Tibial nerve (tissue), 4 donors: ENCODE results near the gene LRRC59. TPM values are rescaled to one million over a fixed set of nuclear protein-coding genes. Genes with fewer than 3 reads are reported as not detected.

Source experiments
- DNase-seq, 2 donors: peaks; one replicate each; pipeline ENCODE4 v3.0.0-alpha.2; 2019; ENCODE audit warnings: low spot score in 2 of 2
- H3K27ac ChIP-seq, 4 donors: fragments of 200-600 bp; sonication (generic) in 3 of 4; one replicate each; pipeline ENCODE4 v1.5.1; 2017 to 2019; ENCODE audit warnings: mild to moderate bottlenecking in 1 of 4
- H3K27me3 ChIP-seq, 2 donors: fragments of 200-600 bp; sonication (generic) in 1 of 2; one replicate each; pipeline versions ENCODE4 v1.5.1 to v1.6.0; 2017 to 2019
- H3K36me3 ChIP-seq, 3 donors: fragments of 200-600 bp; sonication (generic); one replicate each; pipeline ENCODE4 v1.5.1; 2018 to 2019
- H3K4me1 ChIP-seq, 4 donors: fragments of 200-600 bp; sonication (generic) in 3 of 4; one replicate each; pipeline ENCODE4 v1.5.1; 2017 to 2019
- H3K4me3 ChIP-seq, 4 donors: fragments of 200-600 bp; sonication (generic) in 3 of 4; one replicate each; pipeline ENCODE4 v1.5.1; 2017 to 2019; ENCODE audit warnings: mild to moderate bottlenecking in 1 of 4, moderate library complexity in 1 of 4
- H3K9me3 ChIP-seq, 4 donors: fragments of 200-600 bp; sonication (generic) in 3 of 4; one replicate each; pipeline ENCODE4 v1.5.1; 2017 to 2019
- EP300 ChIP-seq, 2 donors: sonication (generic); formaldehyde crosslinking; IDR thresholded peaks; one replicate each; pipeline ENCODE4 v1.6.1; 2017; ENCODE audit warnings: antibody characterized with exemption in 2 of 2, mild to moderate bottlenecking in 1 of 2
- POLR2A ChIP-seq, 2 donors: fragments of 450-650 bp; IDR thresholded peaks; one replicate each; pipeline ENCODE4 v1.6.1; 2017; ENCODE audit warnings: antibody characterized with exemption in 2 of 2, mild to moderate bottlenecking in 2 of 2, moderate library complexity in 2 of 2
- WGBS, 2 donors: methylation state at CpG; one replicate each; pipeline ENCODE4 v1.1.5; 2018; 5-methylcytosine and 5-hydroxymethylcytosine counted together
- total RNA-seq, 4 donors: library from RNA; depleted of rRNA; stranded (reverse); fragments of >200 nt; gene quantifications; one replicate each; pipeline ENCODE4 v1.1.0, GENCODE V29; 2016
- TF ChIP-seq, protein P1 (sequence below), 5 experiments: fragments of 200-600 bp in 3 of 5; fragments of 450-650 bp in 2 of 5; sonication (generic) in 3 of 5; IDR thresholded peaks; one replicate each; pipeline ENCODE4 v1.5.1; 2016 to 2019; ENCODE audit warnings: antibody characterized with exemption in 5 of 5, mild to moderate bottlenecking in 3 of 5, moderate library complexity in 2 of 5

The LRRC59 gene
- total RNA-seq, 4 donors from 2014 or later: 26.0 to 72.6 (median 36.3) TPM

GRCh38 chr17:50355701-50356341, 41.5 kb downstream of the LRRC59 start:
- Histone ChIP-seq H3K4me1 (peaks cover 0 to 5% (median 0%) of the 10 kb centered on the region in 4 donors), H3K27ac (no peak overlapping the region), H3K36me3 (peaks cover 0 to 91% (median 13%) of the 10 kb centered on the region in 3 donors), H3K27me3 (no peaks in the 10 kb centered on the region), H3K4me3 (no peak overlapping the region), H3K9me3 (no peaks in the 10 kb centered on the region)
- TF ChIP-seq, protein P1, sequence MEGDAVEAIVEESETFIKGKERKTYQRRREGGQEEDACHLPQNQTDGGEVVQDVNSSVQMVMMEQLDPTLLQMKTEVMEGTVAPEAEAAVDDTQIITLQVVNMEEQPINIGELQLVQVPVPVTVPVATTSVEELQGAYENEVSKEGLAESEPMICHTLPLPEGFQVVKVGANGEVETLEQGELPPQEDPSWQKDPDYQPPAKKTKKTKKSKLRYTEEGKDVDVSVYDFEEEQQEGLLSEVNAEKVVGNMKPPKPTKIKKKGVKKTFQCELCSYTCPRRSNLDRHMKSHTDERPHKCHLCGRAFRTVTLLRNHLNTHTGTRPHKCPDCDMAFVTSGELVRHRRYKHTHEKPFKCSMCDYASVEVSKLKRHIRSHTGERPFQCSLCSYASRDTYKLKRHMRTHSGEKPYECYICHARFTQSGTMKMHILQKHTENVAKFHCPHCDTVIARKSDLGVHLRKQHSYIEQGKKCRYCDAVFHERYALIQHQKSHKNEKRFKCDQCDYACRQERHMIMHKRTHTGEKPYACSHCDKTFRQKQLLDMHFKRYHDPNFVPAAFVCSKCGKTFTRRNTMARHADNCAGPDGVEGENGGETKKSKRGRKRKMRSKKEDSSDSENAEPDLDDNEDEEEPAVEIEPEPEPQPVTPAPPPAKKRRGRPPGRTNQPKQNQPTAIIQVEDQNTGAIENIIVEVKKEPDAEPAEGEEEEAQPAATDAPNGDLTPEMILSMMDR (IDR thresholded peaks at IDR 0.05): no peak
- TF ChIP-seq POLR2A (IDR thresholded peaks at IDR 0.05) (no peak), EP300 (IDR thresholded peaks at IDR 0.05) (no peak)
- WGBS, 2 donors: 85% methylated on average over 14 to 19 of the region's 20 CpGs
- no peak for DNase-seq

DNA sequence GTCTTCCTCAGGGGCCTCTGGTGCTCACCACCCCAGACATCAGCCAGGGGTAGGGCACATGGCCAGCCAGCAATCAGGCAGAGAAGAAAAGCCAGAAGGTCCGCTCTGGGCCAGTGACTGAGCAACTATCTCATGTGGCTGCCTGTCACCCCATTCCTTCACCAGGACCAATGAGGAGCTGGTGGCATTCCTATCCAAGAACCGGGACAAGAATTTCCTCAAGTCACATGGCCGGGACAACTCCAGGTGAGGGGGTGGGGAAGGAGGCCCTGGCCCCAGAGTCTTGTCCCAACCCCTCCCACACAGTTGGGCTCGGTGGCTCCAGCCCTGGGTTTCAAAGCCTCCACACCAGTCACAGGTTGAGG, 42.0 kb downstream of the LRRC59 start:
- H3K27ac ChIP-seq: no peak overlapping the region
- no peaks in the 10 kb centered on the region for H3K9me3 ChIP-seq
- peaks cover 0 to 86% (median 13%) of the 10 kb centered on the region in 3 donors for H3K36me3 ChIP-seq
- peaks cover 0 to 7% (median 0%) of the 10 kb centered on the region in 4 donors for H3K4me1 ChIP-seq
- no peaks in the 10 kb centered on the region for H3K27me3 ChIP-seq
- WGBS, 2 donors: 77 to 93% methylated on average over 3 to 4 of the region's 4 CpGs
- no peak for DNase-seq
- no peak overlapping the region for H3K4me3 ChIP-seq
- TF ChIP-seq, protein P1 (IDR thresholded peaks at IDR 0.05): no peak
- TF ChIP-seq POLR2A (IDR thresholded peaks at IDR 0.05): no peak
- no peak for TF ChIP-seq EP300 (IDR thresholded peaks at IDR 0.05)

DNA sequence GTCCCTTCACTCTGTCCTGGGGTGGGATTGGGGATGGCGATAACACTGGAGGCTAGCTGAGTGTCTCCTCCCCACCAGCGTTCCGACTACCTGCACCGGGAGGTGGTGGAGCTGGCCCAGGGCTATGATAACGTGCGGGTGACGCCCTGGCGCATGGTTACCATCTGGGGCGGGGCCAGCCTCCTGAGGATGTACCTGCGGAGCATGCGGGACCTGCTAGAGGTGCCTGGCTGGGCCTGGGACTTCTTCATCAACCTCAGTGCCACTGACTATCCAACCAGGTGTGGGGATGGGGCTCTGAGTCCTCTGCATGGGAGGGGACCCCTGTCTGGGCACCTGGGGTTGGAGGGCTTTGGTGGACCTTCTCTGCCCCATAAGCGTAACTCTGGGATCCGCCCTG, 42.5 kb downstream of the LRRC59 start:
- Histone ChIP-seq H3K4me3 (no peak overlapping the region), H3K36me3 (peaks cover 0 to 82% (median 13%) of the 10 kb centered on the region in 3 donors), H3K27me3 (no peaks in the 10 kb centered on the region), H3K4me1 (peaks cover 0 to 7% (median 0%) of the 10 kb centered on the region in 4 donors), H3K27ac (no peak overlapping the region), H3K9me3 (no peaks in the 10 kb centered on the region)
- TF ChIP-seq EP300 (IDR thresholded peaks at IDR 0.05): no peak
- TF ChIP-seq, protein P1 (IDR thresholded peaks at IDR 0.05): no peak
- no peak for TF ChIP-seq POLR2A (IDR thresholded peaks at IDR 0.05)
- WGBS, 2 donors: 95% methylated on average over 13 of the region's 13 CpGs
- no peak for DNase-seq

- H3K9me3 ChIP-seq: no peaks in the 10 kb centered on the region
- no peak overlapping the region for H3K4me3 ChIP-seq
- DNase-seq: no peak
- whole genome bisulfite sequencing, 2 donors: 89 to 95% methylated on average over 15 of the region's 15 CpGs
- TF ChIP-seq, protein P1 (IDR thresholded peaks at IDR 0.05): no peak
- TF ChIP-seq POLR2A (IDR thresholded peaks at IDR 0.05) (no peak), EP300 (IDR thresholded peaks at IDR 0.05) (no peak)
- H3K27me3 ChIP-seq: no peaks in the 10 kb centered on the region
- peaks cover 0 to 76% (median 13%) of the 10 kb centered on the region in 3 donors for H3K36me3 ChIP-seq
- H3K27ac ChIP-seq: no peak overlapping the region
- peaks cover 0 to 7% (median 0%) of the 10 kb centered on the region in 4 donors for H3K4me1 ChIP-seq
Observed at GRCh38 chr17:50354198-50354597, 43.1 kb downstream of the LRRC59 start.

- H3K9me3 ChIP-seq: no peaks in the 10 kb centered on the region
- no peak overlapping the region for H3K27ac ChIP-seq
- DNase-seq: no peak
- H3K4me1 ChIP-seq: peaks cover 0 to 12% (median 0%) of the 10 kb centered on the region in 4 donors
- TF ChIP-seq, protein P1 (IDR thresholded peaks at IDR 0.05): no peak
- no peak for TF ChIP-seq EP300 (IDR thresholded peaks at IDR 0.05)
- TF ChIP-seq POLR2A (IDR thresholded peaks at IDR 0.05): no peak
- H3K27me3 ChIP-seq: no peaks in the 10 kb centered on the region
- WGBS, 2 donors: 93 to 94% methylated on average over 24 to 26 of the region's 27 CpGs
- no peak overlapping the region for H3K4me3 ChIP-seq
- peaks cover 0 to 71% (median 13%) of the 10 kb centered on the region in 3 donors for H3K36me3 ChIP-seq
Observed at GRCh38 chr17:50353600-50354195, 43.6 kb downstream of the LRRC59 start.
